ENCODE measurements around the gene RASA3.

Gene RASA3

GRCh38 chr13:113967206-113967720 is 165.2 kb downstream of the RASA3 start:
- H3K9me3 ChIP-seq (ENCODE audit: control insufficient read depth in 2 of 2, low read length in 2 of 2): no peaks in the 10 kb centered on the region
- no peaks in the 10 kb centered on the region for H3K36me3 ChIP-seq (ENCODE audit: control insufficient read depth in 2 of 2, insufficient read depth in 2 of 2, low read length in 2 of 2)
- peaks cover 19% of the 10 kb centered on the region for H3K4me1 ChIP-seq (ENCODE audit: control insufficient read depth, insufficient read depth, low read length)
- H3K27me3 ChIP-seq (ENCODE audit: control insufficient read depth in 1 of 2, insufficient read depth in 2 of 2, low read length in 2 of 2): no peaks in the 10 kb centered on the region
- H3K27ac ChIP-seq (ENCODE audit: low read length): no peak overlapping the region
- H3K4me3 ChIP-seq (ENCODE audit: low read length in 2 of 2): no peak overlapping the region
- H3K9ac ChIP-seq (ENCODE audit: low read length in 2 of 2): no peak overlapping the region

DNA sequence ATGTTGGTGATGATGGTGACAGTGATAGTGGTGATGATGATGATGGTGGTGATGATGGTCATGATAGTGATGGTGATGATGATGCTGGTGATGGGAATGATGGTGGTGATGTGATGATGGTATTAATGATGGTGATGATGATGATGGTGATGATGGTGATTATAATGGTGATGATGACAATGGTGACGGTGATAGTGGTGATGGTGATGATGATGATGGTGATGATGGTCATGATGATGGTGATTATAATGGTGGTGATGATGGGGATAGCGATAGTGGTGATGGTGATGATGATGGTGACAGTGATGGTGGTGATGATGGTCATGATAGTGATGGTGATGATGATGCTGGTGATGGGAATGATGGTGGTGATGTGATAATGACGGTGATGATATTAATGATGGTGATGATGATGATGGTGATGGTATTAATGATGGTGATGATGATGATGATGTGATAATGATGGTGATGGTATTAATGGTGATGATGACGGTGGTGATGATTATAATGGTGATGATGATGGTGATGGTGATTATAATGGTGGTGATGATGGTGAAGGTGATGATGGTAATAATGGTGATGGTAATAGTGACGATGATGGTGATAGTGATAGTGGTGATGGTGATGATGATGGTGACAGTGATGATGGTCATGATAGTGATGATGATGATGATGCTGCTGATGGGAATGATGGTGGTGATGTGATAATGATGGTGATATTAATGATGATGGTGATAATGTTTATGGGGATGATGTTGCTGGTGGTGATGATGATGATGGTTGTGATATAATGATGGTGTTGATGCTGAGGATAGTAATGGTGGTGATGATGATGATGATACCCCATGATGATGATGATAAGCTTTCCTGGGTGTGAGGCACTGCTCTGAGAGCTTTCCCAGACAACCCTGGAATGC is 166.2 kb downstream of the RASA3 start:
- Histone ChIP-seq H3K9me3 (ENCODE audit: control insufficient read depth in 2 of 2, low read length in 2 of 2) (no peaks in the 10 kb centered on the region), H3K27me3 (ENCODE audit: control insufficient read depth in 1 of 2, insufficient read depth in 2 of 2, low read length in 2 of 2) (no peaks in the 10 kb centered on the region), H3K4me3 (ENCODE audit: low read length in 2 of 2) (no peak overlapping the region), H3K4me1 (ENCODE audit: control insufficient read depth, insufficient read depth, low read length) (peaks cover 11% of the 10 kb centered on the region), H3K27ac (ENCODE audit: low read length) (no peak overlapping the region), H3K9ac (ENCODE audit: low read length in 2 of 2) (no peak overlapping the region), H3K36me3 (ENCODE audit: control insufficient read depth in 2 of 2, insufficient read depth in 2 of 2, low read length in 2 of 2) (no peaks in the 10 kb centered on the region)

DNA sequence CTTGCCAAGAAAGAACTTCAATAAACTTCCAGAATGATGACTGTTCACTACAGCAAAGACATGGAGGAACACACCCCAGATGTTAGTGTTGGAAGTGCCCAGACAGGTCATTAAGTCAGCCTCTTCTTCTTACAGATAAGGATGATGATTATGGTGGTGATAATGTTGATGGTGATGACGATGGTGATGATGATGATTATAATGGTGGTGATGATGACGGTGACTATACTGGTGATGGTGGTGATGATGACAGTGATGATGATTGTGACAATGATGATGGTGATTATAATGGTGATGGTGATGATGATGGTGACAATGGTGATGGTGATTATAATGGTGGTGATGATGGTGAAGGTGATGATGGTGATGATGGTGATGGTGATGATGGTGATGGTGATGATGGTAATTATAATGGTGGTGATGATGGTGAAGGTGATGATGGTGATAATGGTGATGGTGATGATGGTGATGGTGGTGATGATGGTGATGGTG is 167.0 kb downstream of the RASA3 start:
- Histone ChIP-seq H3K4me1 (ENCODE audit: control insufficient read depth, insufficient read depth, low read length) (peaks cover 3% of the 10 kb centered on the region), H3K27ac (ENCODE audit: low read length) (no peak overlapping the region), H3K36me3 (ENCODE audit: control insufficient read depth in 2 of 2, insufficient read depth in 2 of 2, low read length in 2 of 2) (no peaks in the 10 kb centered on the region), H3K4me3 (ENCODE audit: low read length in 2 of 2) (no peak overlapping the region), H3K27me3 (ENCODE audit: control insufficient read depth in 1 of 2, insufficient read depth in 2 of 2, low read length in 2 of 2) (no peaks in the 10 kb centered on the region), H3K9ac (ENCODE audit: low read length in 2 of 2) (no peak overlapping the region), H3K9me3 (ENCODE audit: control insufficient read depth in 2 of 2, low read length in 2 of 2) (no peaks in the 10 kb centered on the region)

DNA sequence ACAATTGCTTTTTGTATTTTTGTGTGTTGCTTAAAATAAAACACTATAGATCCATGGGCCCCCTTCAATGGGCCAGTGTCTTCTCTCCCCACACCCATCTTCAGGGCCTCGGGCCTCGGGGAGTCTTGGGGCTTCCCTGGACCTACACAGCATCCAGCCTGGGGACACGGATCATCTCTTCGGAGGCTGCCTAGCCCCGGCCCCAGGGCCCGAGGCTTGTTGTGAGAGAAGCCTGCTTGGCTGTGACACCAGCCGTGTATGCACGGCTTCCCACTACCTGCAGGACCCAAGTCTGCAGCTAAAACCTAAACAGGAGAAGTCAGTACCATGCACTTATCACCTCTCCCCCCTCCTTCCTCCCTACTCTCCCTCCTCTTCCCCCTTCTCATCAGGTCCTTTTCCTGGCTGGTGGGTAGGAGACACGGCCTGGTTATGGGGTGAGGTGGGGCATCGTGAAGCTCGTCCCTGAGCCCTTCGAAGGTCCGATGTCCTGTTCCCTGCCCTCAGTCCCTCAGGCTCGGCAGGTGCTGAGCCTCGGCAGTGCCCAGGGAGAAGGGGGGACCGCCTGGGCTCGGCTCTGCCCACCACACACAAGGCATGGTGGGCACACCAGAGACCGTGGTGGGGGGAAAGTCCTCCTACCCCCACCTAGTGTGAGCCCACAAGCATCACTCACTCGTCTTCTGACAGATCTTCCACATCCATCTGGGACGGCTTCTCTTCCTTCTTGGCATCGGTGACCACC is 168.0 kb downstream of the RASA3 start:
- Histone ChIP-seq H3K4me3 (ENCODE audit: low read length in 2 of 2) (no peak overlapping the region), H3K27me3 (ENCODE audit: control insufficient read depth in 1 of 2, insufficient read depth in 2 of 2, low read length in 2 of 2) (no peaks in the 10 kb centered on the region), H3K36me3 (ENCODE audit: control insufficient read depth in 2 of 2, insufficient read depth in 2 of 2, low read length in 2 of 2) (no peaks in the 10 kb centered on the region), H3K27ac (ENCODE audit: low read length) (no peak overlapping the region), H3K9ac (ENCODE audit: low read length in 2 of 2) (no peak overlapping the region), H3K9me3 (ENCODE audit: control insufficient read depth in 2 of 2, low read length in 2 of 2) (no peaks in the 10 kb centered on the region), H3K4me1 (ENCODE audit: control insufficient read depth, insufficient read depth, low read length) (no peaks in the 10 kb centered on the region)

GRCh38 chr13:113963376-113963775 is 169.0 kb downstream of the RASA3 start:
- H3K4me1 ChIP-seq (ENCODE audit: control insufficient read depth, insufficient read depth, low read length): no peaks in the 10 kb centered on the region
- H3K36me3 ChIP-seq (ENCODE audit: control insufficient read depth in 2 of 2, insufficient read depth in 2 of 2, low read length in 2 of 2): no peaks in the 10 kb centered on the region
- no peak overlapping the region for H3K27ac ChIP-seq (ENCODE audit: low read length)
- H3K27me3 ChIP-seq (ENCODE audit: control insufficient read depth in 1 of 2, insufficient read depth in 2 of 2, low read length in 2 of 2): no peaks in the 10 kb centered on the region
- H3K9ac ChIP-seq (ENCODE audit: low read length in 2 of 2): no peak overlapping the region
- no peak overlapping the region for H3K4me3 ChIP-seq (ENCODE audit: low read length in 2 of 2)
- H3K9me3 ChIP-seq (ENCODE audit: control insufficient read depth in 2 of 2, low read length in 2 of 2): no peaks in the 10 kb centered on the region

- Histone ChIP-seq H3K9me3 (ENCODE audit: control insufficient read depth in 2 of 2, low read length in 2 of 2) (no peaks in the 10 kb centered on the region), H3K4me1 (ENCODE audit: control insufficient read depth, insufficient read depth, low read length) (no peaks in the 10 kb centered on the region), H3K9ac (ENCODE audit: low read length in 2 of 2) (no peak overlapping the region), H3K27ac (ENCODE audit: low read length) (no peak overlapping the region), H3K27me3 (ENCODE audit: control insufficient read depth in 1 of 2, insufficient read depth in 2 of 2, low read length in 2 of 2) (no peaks in the 10 kb centered on the region), H3K36me3 (ENCODE audit: control insufficient read depth in 2 of 2, insufficient read depth in 2 of 2, low read length in 2 of 2) (no peaks in the 10 kb centered on the region), H3K4me3 (ENCODE audit: low read length in 2 of 2) (no peak overlapping the region)
These were observed 169.4 kb downstream of the RASA3 start for GRCh38 chr13:113962975-113963374.

DNA sequence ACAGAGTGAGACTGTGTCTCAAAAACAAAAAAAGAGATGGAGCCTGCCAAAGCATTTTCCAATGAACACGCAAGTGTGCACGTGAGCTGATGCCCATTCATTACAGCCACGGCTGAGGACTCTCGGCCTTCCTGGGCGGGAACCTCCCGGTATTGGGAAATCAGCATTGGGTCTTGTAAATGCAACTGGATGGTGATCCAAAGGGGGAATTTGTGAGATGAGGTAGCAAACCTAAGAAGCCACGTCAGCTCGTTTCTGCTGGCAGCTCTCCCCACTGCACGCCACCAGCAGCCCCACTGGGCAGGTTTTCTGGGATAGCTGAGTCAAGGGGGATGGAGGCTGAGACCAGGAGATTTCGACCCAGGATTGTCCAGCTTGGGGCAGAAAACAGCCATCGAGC is 170.0 kb downstream of the RASA3 start:
- Histone ChIP-seq H3K9me3 (ENCODE audit: control insufficient read depth in 2 of 2, low read length in 2 of 2) (no peaks in the 10 kb centered on the region), H3K27me3 (ENCODE audit: control insufficient read depth in 1 of 2, insufficient read depth in 2 of 2, low read length in 2 of 2) (no peaks in the 10 kb centered on the region), H3K27ac (ENCODE audit: low read length) (no peak overlapping the region), H3K4me1 (ENCODE audit: control insufficient read depth, insufficient read depth, low read length) (no peaks in the 10 kb centered on the region), H3K9ac (ENCODE audit: low read length in 2 of 2) (no peak overlapping the region), H3K4me3 (ENCODE audit: low read length in 2 of 2) (no peak overlapping the region), H3K36me3 (ENCODE audit: control insufficient read depth in 2 of 2, insufficient read depth in 2 of 2, low read length in 2 of 2) (no peaks in the 10 kb centered on the region)

- H3K9ac ChIP-seq (ENCODE audit: low read length in 2 of 2): no peak overlapping the region
- H3K36me3 ChIP-seq (ENCODE audit: control insufficient read depth in 2 of 2, insufficient read depth in 2 of 2, low read length in 2 of 2): no peaks in the 10 kb centered on the region
- H3K27me3 ChIP-seq (ENCODE audit: control insufficient read depth in 1 of 2, insufficient read depth in 2 of 2, low read length in 2 of 2): no peaks in the 10 kb centered on the region
- H3K4me3 ChIP-seq (ENCODE audit: low read length in 2 of 2): no peak overlapping the region
- H3K9me3 ChIP-seq (ENCODE audit: control insufficient read depth in 2 of 2, low read length in 2 of 2): no peaks in the 10 kb centered on the region
- H3K27ac ChIP-seq (ENCODE audit: low read length): no peak overlapping the region
- no peaks in the 10 kb centered on the region for H3K4me1 ChIP-seq (ENCODE audit: control insufficient read depth, insufficient read depth, low read length)
These were observed 172.0 kb downstream of the RASA3 start for GRCh38 chr13:113960276-113960948.

GRCh38 chr13:113959198-113959597 is 173.2 kb downstream of the RASA3 start:
- no peak overlapping the region for H3K4me3 ChIP-seq (ENCODE audit: low read length in 2 of 2)
- no peak overlapping the region for H3K27ac ChIP-seq (ENCODE audit: low read length)
- H3K4me1 ChIP-seq (ENCODE audit: control insufficient read depth, insufficient read depth, low read length): no peaks in the 10 kb centered on the region
- no peak overlapping the region for H3K9ac ChIP-seq (ENCODE audit: low read length in 2 of 2)
- H3K9me3 ChIP-seq (ENCODE audit: control insufficient read depth in 2 of 2, low read length in 2 of 2): no peaks in the 10 kb centered on the region
- H3K27me3 ChIP-seq (ENCODE audit: control insufficient read depth in 1 of 2, insufficient read depth in 2 of 2, low read length in 2 of 2): no peaks in the 10 kb centered on the region
- no peaks in the 10 kb centered on the region for H3K36me3 ChIP-seq (ENCODE audit: control insufficient read depth in 2 of 2, insufficient read depth in 2 of 2, low read length in 2 of 2)

- H3K4me1 ChIP-seq (ENCODE audit: control insufficient read depth, insufficient read depth, low read length): no peaks in the 10 kb centered on the region
- no peak overlapping the region for H3K4me3 ChIP-seq (ENCODE audit: low read length in 2 of 2)
- H3K9ac ChIP-seq (ENCODE audit: low read length in 2 of 2): no peak overlapping the region
- no peaks in the 10 kb centered on the region for H3K9me3 ChIP-seq (ENCODE audit: control insufficient read depth in 2 of 2, low read length in 2 of 2)
- H3K27me3 ChIP-seq (ENCODE audit: control insufficient read depth in 1 of 2, insufficient read depth in 2 of 2, low read length in 2 of 2): no peaks in the 10 kb centered on the region
- H3K36me3 ChIP-seq (ENCODE audit: control insufficient read depth in 2 of 2, insufficient read depth in 2 of 2, low read length in 2 of 2): no peaks in the 10 kb centered on the region
- no peak overlapping the region for H3K27ac ChIP-seq (ENCODE audit: low read length)
These were observed 174.1 kb downstream of the RASA3 start for GRCh38 chr13:113958373-113958772.

Data from stomach smooth muscle (tissue), 2 donors.